ENCODE measurements around the gene ADAM22. TPM values are rescaled to one million over a fixed set of nuclear protein-coding genes. Genes with fewer than 3 reads are reported as not detected.

The ADAM22 gene
- total and polyA plus RNA-seq, 2 donors (not counting 1 experiment from before 2014, with no cell fraction given): 0.30 to 1.8 TPM

DNA sequence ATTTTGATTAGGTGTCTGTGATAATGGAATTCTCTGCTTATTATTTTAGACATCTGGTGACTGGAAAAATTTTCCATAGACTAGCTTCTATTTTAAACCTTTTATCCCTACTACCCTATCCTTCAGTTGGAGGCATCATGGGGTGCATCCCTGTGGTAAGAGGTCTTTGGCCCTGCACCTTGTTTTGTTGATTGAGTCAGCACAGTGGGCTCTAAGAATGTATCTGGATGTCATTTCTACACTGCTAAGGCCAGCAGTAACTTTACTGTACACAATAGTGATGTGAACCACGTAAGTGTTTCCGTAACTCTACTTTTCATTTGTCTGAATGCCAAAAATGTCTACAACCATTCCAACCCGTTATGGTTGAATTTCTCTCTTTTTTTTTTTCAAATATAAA, 75.6 kb downstream of the ADAM22 start:
- CTCF ChIA-PET: no interaction called here
- H3K27ac Mint-ChIP-seq: no peak overlapping the region

DNA sequence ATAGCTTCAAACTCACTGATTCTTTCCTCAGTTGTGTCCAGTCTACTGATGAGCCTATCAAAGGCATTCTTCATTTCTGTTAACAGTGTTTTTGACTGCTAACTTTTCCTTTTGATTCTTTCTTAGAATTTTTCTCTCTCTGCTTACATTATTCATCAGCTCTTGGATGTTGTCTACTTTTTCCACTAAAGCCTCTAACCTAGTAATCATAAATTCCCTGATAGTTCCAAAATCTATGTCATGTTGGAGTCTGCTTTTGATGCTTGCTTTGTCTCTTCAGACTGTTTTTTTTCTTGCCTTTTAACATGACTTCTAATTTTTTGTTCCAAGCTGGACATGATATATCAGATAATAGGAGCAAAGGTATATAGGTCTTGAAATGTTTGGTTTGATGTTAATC, 78.0 kb downstream of the ADAM22 start:
- intact Hi-C loops (cut with micrococcal nuclease): no loop called here
- no peak for ATAC-seq (ENCODE audit: low read depth)
- H3K4me3 ChIP-seq (ENCODE audit: control extremely low read depth in 1 of 5, extremely low read depth in 1 of 5, insufficient read depth in 1 of 5, low read depth in 2 of 5, low read length in 4 of 5): no peak overlapping the region
- ChIA-PET POLR2A (no interaction called here), CTCF (no interaction called here)
- no peaks in the 10 kb centered on the region for H3K9me3 ChIP-seq (ENCODE audit: control extremely low read depth in 1 of 3, control insufficient read depth in 2 of 3, insufficient read depth in 1 of 3, low read length in 2 of 3)
- H3K79me2 ChIP-seq (ENCODE audit: control insufficient read depth, insufficient read depth, low read length): no peaks in the 10 kb centered on the region
- Mint-ChIP-seq H3K9me3 (ENCODE audit: insufficient read depth) (no peaks in the 10 kb centered on the region), H3K4me1 (no peaks in the 10 kb centered on the region), H3K27me3 (peaks cover 3% of the 10 kb centered on the region), H3K4me3 (no peak overlapping the region), H3K27ac (no peak overlapping the region)
- no peak overlapping the region for H3K4me2 ChIP-seq (replicated peaks; ENCODE audit: low read depth, low read length, poor library complexity, severe bottlenecking)
- H2AFZ ChIP-seq (ENCODE audit: insufficient read depth, low read depth, low read length, poor library complexity, severe bottlenecking): no peak overlapping the region
- TF ChIP-seq EZH2 (IDR thresholded peaks at IDR 0.05; ENCODE audit: borderline replicate concordance, insufficient read depth, low read depth, low read length, poor library complexity, severe bottlenecking) (no peak), CTCF (IDR thresholded peaks at IDR 0.05) (no peak)
- DNase-seq: no peak
- H3K9ac ChIP-seq (ENCODE audit: low read length): no peak overlapping the region
- H3K4me1 ChIP-seq (ENCODE audit: control insufficient read depth in 2 of 2, insufficient read depth in 2 of 2, low read length in 2 of 2): no peaks in the 10 kb centered on the region
- no peaks in the 10 kb centered on the region for H3K36me3 ChIP-seq (replicated peaks in 1 of 2; ENCODE audit: control extremely low read depth in 1 of 2, control insufficient read depth in 1 of 2, extremely low read depth in 1 of 2, insufficient read depth in 2 of 2, low read length in 1 of 2)
- no peak overlapping the region for H3K27ac ChIP-seq (ENCODE audit: low read length in 2 of 2)
- H3K27me3 ChIP-seq (replicated peaks in 1 of 4; ENCODE audit: control extremely low read depth in 1 of 4, control insufficient read depth in 3 of 4, insufficient read depth in 4 of 4, low read length in 3 of 4): no peaks in the 10 kb centered on the region
- H4K20me1 ChIP-seq (ENCODE audit: control insufficient read depth, insufficient read depth, low read length, poor library complexity, severe bottlenecking): no peaks in the 10 kb centered on the region

More for the DNA sequence above, 75.6 kb downstream of the ADAM22 start:
- Histone ChIP-seq H3K9ac (ENCODE audit: low read length) (no peak overlapping the region), H3K79me2 (ENCODE audit: control insufficient read depth, insufficient read depth, low read length) (no peaks in the 10 kb centered on the region), H3K4me1 (ENCODE audit: control insufficient read depth in 2 of 2, insufficient read depth in 2 of 2, low read length in 2 of 2) (no peaks in the 10 kb centered on the region), H3K36me3 (replicated peaks in 1 of 2; ENCODE audit: control extremely low read depth in 1 of 2, control insufficient read depth in 1 of 2, extremely low read depth in 1 of 2, insufficient read depth in 2 of 2, low read length in 1 of 2) (no peaks in the 10 kb centered on the region), H4K20me1 (ENCODE audit: control insufficient read depth, insufficient read depth, low read length, poor library complexity, severe bottlenecking) (no peaks in the 10 kb centered on the region), H3K4me2 (replicated peaks; ENCODE audit: low read depth, low read length, poor library complexity, severe bottlenecking) (no peak overlapping the region), H2AFZ (ENCODE audit: insufficient read depth, low read depth, low read length, poor library complexity, severe bottlenecking) (no peak overlapping the region), H3K4me3 (ENCODE audit: control extremely low read depth in 1 of 5, extremely low read depth in 1 of 5, insufficient read depth in 1 of 5, low read depth in 2 of 5, low read length in 4 of 5) (no peak overlapping the region), H3K9me3 (ENCODE audit: control extremely low read depth in 1 of 3, control insufficient read depth in 2 of 3, insufficient read depth in 1 of 3, low read length in 2 of 3) (no peaks in the 10 kb centered on the region), H3K27ac (ENCODE audit: low read length in 2 of 2) (no peak overlapping the region), H3K27me3 (replicated peaks in 1 of 4; ENCODE audit: control extremely low read depth in 1 of 4, control insufficient read depth in 3 of 4, insufficient read depth in 4 of 4, low read length in 3 of 4) (no peaks in the 10 kb centered on the region)
- no peaks in the 10 kb centered on the region for H3K4me1 Mint-ChIP-seq
- no CpG with 5 or more reads among the region's 3 CpGs for WGBS (ENCODE audit: insufficient coverage)
- H3K4me3 Mint-ChIP-seq: no peak overlapping the region
- no peak for TF ChIP-seq EZH2 (IDR thresholded peaks at IDR 0.05; ENCODE audit: borderline replicate concordance, insufficient read depth, low read depth, low read length, poor library complexity, severe bottlenecking)
- no peak for TF ChIP-seq CTCF (IDR thresholded peaks at IDR 0.05)
- DNase-seq: no peak
- ATAC-seq (ENCODE audit: low read depth): no peak
- H3K27me3 Mint-ChIP-seq: peaks cover 3% of the 10 kb centered on the region
- intact Hi-C loops (cut with micrococcal nuclease): no loop called here
- POLR2A ChIA-PET: no interaction called here
- no peaks in the 10 kb centered on the region for H3K9me3 Mint-ChIP-seq (ENCODE audit: insufficient read depth)
